Superior temporal gyrus (tissue), 1 donor: ENCODE results near the gene PTPRO.
A peak's percentile ranks its signal among the peaks of the same experiment; 100 is the strongest.

Source experiments
- DNase-seq: peaks from one replicate; pipeline ENCODE4 v3.0.0-alpha.2; 2016; ENCODE audit errors: extremely low spot score

PTPRO gene

DNA sequence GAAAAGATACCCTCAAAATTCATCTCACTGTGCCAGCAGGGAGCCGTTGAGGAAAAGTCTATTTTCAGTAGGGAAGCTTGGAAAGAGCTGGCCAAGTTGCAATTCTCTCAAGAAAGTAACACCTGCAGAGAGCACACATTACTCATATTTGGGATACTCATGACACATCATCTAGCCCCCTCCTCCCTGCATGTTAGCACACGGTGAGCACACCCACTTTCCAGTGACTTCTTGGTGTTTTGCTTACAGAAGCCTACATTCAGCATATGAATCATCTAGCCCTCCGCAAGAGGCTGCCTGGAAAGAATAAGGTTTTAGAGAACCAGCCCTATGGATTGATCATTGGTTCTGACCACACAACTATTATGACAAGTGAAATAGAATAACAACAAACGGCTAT lies 124.5 kb downstream of the PTPRO start:
- DNase-seq, result peak; percentile 48

DNA sequence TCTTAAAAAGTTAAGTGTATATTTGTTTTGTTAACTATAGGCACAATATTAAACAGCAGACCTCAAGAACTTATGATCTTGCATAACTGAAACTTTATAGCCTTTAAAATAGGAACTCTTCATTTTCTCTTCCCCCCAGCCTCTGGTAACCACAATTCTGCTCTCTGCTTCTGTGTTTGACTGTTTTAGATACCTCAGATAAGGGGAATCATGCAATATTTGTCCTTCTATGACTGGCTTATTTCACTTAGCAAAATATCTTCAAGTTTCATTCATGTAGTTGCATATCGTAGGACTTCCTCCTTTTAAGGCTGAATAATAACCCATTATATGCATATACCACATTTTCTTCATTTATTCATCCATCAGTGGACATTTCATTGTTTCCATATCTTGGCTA lies 131.3 kb downstream of the PTPRO start:
- DNase-seq, result no peak

DNA sequence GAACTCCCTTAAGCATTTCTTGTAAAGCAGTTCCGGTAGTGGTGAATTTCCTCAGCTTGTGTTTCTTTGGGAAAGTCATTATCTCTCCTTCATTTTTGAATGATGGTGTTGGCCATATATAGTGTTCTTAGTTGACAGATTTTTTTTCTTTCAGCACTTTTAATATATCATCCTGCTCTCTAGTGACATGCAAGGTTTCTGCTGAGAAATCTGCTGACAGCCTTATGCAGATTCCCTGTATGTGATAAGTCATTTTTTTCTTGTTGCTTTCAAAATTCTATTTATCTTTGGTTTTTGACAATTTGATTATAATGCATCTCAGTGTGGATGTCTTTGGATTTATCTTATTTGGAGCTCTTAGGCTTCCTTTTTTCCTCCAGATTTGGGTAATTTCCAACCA lies 135.7 kb downstream of the PTPRO start:
- DNase-seq, result no peak

DNA sequence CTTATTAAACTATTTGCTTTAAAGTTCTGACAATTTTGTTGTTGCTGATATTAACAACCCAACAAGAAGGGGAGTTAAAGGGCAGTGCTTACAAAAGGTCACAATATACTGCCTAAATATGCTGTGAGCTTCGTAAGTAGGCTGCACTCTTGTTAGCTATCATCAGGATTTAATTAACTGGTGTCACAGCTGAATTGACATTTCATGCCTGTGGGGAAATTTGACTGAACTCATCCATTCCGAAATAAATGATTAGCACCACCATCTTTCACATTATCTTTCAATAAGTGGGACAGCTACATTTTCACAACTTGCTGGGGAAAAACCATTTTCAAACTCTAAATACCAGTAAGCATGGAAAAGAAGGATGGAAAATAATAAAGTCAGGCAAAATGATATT lies 146.6 kb downstream of the PTPRO start:
- DNase-seq, result no peak

DNA sequence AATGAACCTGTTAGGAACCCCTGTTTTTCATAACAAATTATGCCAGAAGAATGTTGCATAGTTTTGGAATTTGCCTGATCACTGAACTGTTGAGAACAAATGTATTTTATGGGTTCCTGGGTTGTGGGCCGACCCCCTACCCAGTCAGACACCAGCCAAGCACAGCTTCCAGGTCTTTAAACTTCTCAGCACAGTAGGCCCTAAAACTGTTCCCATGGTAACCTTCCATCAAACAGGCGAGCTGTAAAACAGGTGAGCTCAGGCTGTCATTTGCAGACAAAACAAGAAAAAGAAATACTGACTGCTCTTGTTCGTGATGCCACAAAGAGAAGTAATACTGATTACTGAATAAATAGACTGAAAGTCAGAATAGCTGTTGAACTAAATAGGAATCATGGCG lies 147.0 kb downstream of the PTPRO start:
- no peak for DNase-seq

DNA sequence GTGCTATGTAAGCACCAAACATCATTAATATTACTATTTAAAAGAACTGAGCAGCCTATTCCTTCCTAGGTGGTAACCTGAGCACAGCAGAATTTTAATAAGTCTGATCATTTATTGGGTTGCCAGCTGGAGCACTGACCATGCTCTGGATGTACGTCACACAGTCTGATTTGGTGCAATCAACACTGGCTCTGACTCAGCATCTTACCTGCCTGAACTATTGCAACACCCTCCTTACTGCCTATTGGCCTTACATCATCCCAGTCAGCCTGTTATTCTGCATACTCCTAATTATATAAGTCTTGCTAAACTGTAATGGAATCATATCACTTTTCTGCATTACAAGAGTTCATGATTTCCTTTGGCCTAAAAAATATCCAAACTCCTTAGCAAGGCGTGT lies 149.7 kb downstream of the PTPRO start:
- DNase-seq, result no peak

DNA sequence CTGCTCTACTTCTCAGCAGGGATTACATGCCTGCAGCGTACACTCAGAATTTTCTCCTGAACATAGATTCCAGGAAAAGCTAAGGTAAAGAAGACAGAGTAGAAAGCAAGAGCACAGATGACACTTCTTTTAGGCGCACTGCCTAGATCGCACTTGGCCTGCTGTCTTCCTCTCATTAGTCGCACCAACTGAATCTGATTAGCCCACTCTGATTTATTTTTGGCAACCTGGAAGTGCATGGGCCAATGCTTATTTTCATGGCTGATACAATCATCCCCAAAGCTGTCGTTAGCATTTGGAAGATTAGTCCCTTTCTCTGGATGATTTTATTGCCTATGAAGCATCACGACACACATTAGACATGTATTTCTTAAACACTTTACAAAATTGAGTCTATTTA lies 152.5 kb downstream of the PTPRO start:
- peak; percentile 62 for DNase-seq

DNA sequence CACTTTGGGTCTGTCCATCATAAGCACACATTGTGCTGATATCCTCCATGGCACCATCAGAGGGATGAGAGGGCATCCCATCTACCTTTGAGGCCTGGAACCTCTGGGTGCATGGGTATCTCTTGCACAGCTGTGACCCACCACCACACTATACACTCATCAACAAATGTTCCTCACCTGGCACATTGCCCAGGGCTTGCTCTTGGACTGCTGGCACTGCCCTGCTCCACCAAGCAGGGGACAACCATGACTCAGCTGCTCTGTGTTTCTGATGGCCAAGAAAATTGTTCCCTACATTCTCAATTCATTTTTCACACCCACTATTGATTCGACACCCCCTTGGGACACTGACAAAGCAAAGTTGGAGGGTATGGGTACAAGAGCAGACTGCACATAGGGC lies 155.5 kb downstream of the PTPRO start:
- DNase-seq, result no peak

DNA sequence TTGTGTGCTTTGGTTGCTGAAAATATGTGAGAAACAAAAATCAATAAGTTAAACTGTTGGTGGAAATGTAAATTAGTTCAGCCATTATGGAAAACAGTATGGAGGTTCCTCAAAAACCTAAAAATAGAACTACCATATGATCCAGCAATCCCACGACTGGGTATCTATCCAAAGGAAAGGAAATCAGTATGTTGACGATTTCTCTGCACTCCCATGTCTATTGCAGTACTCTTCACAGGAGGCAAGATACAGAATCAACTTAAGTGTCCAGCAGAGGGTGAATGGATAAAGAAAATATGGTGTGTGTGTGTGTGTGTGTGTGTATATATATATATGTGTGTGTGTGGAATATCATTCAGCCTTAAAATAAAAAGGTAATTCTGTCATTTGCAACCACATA lies 159.5 kb downstream of the PTPRO start:
- no peak for DNase-seq

DNA sequence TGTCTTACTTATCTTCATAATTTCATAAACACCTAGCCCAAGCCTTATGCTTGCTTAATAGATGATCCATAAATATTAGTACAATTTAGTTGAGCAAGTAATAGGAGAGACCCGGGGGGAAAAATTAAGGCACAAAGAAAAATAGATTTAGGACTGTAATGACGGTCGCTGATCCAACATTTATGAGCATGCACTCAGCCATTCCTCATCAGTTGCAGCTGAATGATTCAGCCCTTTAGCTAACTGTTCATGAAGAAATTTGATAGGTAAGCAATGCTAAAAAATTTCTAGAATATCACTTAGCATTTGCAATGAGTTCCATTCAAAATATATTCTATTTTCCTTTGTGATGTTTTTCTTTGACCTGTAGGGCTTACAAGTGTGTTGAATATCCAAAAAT lies 163.2 kb downstream of the PTPRO start:
- DNase-seq, result no peak

DNA sequence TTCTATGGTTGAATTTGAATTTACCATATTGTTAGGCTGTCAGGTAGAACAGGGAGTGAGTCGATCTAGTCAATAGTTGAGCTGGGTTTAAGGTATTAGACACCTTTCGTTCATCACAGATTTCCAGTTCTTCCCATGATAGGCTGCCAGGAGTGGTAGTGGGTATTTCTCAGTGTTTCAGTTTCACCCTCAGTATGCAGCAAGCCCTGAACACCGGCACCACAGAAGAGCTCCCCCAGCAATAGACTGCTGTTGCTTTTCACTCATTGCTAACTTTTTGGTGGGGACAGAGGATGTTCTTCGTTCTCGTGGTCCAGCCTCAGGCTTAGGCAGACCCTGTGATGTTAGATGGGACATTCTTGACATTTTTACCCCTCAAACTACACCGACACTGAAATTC lies 164.6 kb downstream of the PTPRO start:
- DNase-seq, result no peak

DNA sequence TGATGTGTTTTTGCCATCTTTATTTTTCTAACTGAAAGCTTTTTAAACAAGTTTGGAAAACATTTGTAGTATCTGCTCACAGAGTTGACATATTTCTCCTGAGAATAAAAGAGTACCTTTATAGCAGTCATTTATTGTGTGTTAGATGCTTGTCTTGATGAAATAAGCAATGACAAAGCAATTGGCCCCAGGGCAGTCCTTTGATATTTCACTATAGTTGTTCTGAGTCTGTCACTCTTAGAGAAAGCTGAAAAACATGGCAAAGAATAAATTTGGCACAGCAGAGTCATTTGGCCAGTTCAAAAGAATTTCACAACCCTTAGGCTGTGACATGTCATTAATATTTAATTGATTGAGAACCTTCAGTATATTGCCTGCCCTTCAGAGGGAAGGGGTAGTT lies 166.2 kb downstream of the PTPRO start:
- DNase-seq, result no peak

DNA sequence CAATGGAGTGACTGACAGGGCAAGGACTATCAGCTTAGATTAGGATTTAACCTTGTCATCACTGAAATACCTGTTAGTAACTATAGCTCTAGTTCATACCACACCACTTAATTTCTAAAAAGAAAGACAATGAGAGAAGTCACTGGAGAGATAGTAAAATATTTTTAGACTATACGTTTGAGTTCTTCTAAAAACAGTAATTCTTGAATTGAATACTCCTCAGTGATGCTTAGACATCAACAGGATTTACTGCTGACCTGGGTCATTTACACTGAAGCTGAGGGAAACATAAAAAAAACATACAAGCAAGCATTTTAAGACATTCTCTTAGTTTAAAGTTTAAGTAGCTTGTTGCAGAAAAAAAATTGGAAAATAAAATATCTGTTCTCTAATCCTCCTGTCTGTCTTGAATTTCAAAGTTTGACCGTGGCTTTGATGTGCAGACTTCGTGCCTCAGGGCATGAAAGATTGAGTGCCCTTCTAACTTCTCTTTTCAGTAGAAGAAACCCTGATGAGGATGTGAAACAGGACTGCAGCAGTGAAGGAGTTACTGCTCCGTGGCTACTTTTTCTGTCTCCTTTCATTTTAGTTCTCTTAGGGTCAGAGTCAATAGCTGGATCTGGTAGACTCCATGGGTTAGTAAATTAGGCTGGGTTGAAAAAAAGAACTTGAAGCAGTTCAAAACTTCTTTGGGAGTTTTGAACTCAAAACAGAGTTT lies 172.2 kb downstream of the PTPRO start:
- no peak for DNase-seq

DNA sequence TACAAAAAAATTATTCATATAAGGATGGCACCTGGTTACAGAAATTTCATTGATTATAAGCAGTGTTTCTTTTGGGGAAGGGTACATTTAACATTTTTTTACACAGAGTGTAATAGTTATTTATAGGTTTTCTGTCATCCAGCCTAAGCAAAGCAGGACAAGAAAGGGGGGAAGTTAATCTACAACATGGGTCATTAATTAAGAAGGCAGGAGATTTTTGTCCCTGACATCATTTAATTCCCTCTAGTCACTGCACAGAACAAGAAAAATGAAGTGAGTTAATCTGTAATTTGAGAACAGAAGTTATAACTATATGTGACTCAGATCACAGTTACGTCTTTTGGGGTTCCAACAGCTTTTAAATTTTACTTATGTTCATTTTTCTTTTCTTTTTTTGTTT lies 173.4 kb downstream of the PTPRO start:
- DNase-seq, result no peak

DNA sequence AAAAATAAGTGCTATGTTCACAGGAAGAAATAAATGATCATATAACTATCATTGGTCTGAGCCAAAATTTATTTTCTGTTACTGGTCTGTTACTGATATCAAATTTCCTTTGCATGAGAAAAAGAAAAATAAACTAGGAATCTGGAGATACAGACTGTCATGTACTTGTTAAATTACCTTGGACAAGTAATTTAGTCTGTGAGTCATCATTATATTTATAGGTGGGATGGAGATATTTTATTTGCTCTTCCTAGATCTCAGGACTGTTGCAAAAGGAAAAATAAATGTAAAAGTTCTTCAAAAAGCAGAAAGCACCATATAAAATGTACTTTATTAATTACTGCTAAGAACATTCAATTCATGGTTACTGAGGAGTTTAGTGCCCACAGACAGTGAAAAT lies 174.4 kb downstream of the PTPRO start:
- no peak for DNase-seq

DNA sequence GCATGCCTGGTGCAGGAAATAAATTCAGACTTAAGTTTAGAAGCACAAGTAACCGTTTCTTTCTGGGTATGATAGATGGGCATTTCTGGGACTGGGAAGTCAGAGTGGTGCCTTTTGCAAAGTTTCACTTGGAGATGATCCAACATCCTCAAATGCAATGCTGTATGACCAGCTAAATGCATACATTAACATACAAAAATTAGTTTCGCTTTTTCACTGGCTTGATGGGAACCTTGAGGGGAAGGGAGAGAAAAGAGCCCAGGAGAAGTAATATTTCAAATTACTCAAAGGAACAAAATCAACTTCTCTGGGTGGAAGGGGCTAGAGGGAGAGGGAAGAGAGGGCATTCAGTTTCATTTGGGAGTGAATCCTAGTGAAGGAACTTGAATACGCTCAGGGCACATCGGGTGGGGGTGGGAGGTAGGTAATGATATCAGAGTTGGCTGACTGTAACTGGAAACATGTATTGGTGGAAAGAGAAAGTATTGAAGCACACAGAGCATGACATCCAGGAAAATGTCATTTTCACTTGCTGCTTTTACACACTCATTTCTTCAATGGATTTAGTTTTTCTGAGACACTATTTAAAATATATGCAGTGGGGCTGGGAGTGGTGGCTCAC lies 175.5 kb downstream of the PTPRO start:
- DNase-seq, result no peak

DNA sequence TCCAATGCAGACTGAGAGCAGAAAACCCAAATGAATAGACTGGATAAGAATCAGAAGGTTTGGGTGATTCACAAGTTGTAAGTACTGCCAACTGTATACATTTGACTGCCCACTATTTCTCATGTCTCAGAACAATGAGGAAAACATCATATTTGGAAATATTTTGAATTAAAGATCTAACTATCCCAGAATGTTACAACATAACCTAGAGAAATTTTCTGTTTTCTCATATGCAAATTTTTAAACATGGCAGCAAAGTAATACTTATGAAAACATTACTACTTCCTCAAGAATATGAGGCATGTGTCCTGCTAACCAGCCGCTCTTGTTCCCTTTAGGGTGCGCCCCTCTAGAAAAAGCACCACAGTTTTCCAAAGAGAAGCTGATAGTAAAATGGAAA lies 179.9 kb downstream of the PTPRO start:
- no peak for DNase-seq

DNA sequence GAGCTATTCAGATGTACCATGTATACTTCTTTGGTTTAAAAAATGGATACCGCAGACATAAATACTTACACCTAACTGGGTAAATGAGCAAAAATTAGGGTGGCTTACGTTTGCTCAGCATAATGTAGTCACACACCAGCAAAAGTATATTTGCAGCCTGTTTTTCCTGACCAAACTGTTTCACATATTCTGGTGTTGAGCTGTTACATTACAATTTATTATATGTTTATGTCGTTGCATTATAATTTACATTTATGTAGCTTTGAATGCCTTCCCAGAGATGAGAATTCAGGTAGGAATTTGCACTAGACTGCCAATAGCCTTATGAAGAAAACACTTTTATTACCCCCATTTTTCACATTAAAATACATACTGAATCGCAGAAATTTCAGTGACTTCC lies 183.3 kb downstream of the PTPRO start:
- no peak for DNase-seq

DNA sequence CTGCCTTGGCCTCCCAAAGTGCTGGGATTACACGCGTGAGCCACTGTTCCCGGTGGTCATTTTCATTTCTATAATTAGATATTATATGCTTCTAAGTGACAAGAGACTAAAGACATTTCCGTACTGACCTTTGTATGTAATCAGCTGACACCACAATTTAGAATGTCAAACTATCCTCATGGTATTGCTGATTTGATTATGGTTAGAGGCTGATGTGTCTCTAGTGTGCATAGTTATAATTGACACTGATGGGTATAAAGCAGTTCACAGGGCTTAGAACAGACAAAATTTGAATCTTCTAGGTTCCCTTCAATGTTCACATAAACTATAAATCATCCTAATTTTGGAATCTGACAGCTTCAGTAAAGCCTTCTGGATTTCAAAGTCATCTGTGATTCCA lies 192.7 kb downstream of the PTPRO start:
- DNase-seq, result no peak

DNA sequence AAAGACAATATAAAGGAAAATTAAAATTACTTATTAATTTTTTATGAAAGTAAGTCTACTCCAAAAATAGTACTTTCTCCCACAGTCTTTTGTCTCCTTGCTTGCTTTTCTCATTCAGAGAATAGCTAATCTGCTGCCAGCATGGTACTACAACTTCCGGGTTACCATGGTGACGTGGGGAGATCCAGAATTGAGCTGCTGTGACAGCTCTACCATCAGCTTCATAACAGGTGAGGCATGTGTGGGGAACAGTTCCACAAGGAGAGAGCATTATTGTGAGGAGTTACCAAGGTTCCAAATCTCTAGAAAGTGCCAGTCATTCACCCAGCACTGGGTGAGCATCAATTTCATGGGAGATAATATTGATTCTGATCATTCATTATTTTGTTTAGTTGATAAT lies 197.8 kb downstream of the PTPRO start:
- DNase-seq, result no peak

DNA sequence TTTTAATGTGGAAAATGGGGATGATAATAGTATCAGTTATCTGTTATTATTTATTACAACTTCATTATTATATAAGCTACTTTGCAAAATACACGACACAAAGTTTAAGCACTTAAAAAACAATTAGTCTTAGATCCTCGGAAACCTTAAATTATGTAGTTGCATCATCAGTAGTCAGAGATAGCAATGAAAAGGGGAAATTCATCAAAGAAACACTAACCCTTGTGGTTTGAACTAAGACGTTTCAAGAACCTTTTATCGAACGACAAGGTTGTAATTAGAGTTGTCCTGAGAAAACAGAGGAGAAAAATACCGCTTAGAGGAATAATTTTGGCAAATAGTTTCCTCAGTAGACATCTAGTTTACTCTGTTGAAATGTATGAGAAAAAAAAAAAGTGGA lies 198.5 kb downstream of the PTPRO start:
- no peak for DNase-seq

DNA sequence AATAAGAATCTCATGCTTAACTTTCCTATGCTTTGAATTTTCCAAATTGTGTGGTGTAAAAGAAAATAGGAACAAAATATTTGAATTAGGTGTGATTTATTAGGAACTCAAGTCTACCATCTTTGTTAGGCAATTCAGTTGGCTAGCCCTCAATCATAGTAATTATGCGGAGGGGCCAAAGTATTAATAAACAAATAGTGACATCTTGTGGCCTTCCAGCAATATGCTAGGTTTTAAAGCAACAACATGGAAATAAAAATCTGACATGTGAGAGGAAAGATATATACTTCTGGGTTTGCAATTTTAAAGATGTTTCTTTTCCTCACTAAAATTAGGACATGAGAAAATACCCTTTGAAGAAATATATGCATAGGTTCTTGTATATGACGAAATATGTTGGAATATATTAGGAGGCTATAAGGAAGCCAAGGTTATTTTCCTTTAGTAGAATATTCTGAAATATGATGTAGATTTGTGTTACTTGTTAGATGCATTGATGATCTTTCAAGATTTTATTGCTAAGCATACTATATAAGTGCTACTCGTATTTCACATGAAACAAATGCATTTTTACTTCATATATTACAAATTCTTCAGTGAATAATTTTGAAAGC lies 200.4 kb downstream of the PTPRO start:
- DNase-seq, result peak; percentile 82

DNA sequence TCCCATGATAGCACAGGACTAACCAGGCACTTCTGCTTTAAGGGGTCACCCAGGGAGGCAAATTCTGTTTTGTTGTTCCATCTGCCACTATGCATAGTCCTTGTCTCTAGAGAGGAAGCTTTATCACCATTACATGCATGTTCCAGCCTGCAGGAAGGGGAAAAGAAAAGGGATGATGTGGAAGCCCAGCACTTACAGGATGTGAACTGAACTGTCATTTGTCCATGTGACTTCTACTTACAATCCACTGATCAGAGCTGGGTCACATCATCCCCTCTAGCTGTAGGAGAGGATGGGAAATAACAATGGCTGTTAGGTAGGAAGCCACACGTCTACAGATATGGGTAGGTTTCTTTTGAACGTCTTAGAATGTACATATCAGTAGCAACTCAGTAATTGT lies 203.1 kb downstream of the PTPRO start:
- DNase-seq, result no peak

DNA sequence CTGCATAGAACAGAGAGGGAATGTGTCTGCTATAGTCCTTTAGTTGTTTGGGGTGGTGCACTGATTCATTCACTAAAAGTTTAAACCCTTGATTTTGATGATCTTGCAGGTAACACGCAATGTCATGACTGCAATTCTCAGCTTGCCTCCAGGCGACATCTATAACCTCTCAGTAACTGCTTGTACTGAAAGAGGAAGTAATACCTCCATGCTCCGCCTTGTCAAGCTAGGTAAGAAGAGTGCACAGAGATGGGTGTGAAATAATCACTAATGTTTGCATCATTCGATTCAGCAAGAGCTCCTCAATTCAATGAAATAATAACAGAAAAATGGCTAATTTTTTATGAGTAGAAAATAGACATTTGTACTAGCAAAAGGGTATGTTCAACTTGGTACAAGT lies 203.7 kb downstream of the PTPRO start:
- no peak for DNase-seq
